IMR-90 (cell line): Measurements from ENCODE around the gene MLX. TPM values are rescaled to one million over a fixed set of nuclear protein-coding genes. Genes with fewer than 3 reads are reported as not detected.

Experiments used
- ATAC-seq: fragments of 200-7000 bp; cut with Tn5 transposase; 2 replicates; pipeline ENCODE4 v1.9.1; 2020; ENCODE audit warnings: low read depth, mild to moderate bottlenecking, moderate library complexity
- BruUV-seq: library from RNA; stranded (reverse); fragments of 400-500 nt; replicated peaks from 2 replicates; lab custom pipeline; 2021; lab: Mats Ljungman, UMichigan
- CTCF ChIA-PET: fragments of 300-600 bp; formaldehyde crosslinking; extraction: SDS; loops from one replicate; lab custom pipeline; 2021; ENCODE audit warnings: antibody characterized with exemption; lab: Yijun Ruan, JAX
- POLR2A ChIA-PET: fragments of 300-600 bp; sonication (Branson Sonifier 250); formaldehyde crosslinking; loops from one replicate; lab custom pipeline; 2022; ENCODE audit warnings: antibody characterized with exemption; ENCODE audit not compliant: unreplicated experiment; lab: Charles Lee
- DNase-seq: peaks from one replicate; pipeline ENCODE4 v3.0.0; 2013
- H2AFZ ChIP-seq: replicated peaks from 2 replicates; pipeline ENCODE3; 2013; ENCODE audit warnings: low read length, mild to moderate bottlenecking; ENCODE audit not compliant: poor library complexity
- H2AK5ac ChIP-seq: 2 replicates; pipeline ENCODE4 v1.6.1; 2013; ENCODE audit warnings: low read depth, low read length, inconsistent platforms
- H2AK9ac ChIP-seq: replicated peaks from 2 replicates; pipeline ENCODE3; 2013; ENCODE audit warnings: mild to moderate bottlenecking, low read depth, low read length, moderate library complexity; ENCODE audit not compliant: poor library complexity
- H2BK120ac ChIP-seq: 2 replicates; pipeline ENCODE4 v1.6.1; 2013; ENCODE audit warnings: low read depth, low read length, inconsistent platforms
- H2BK15ac ChIP-seq: 3 replicates; pipeline ENCODE4 v1.6.1; 2013; ENCODE audit warnings: low read depth, low read length, inconsistent platforms
- H2BK20ac ChIP-seq: 2 replicates; pipeline ENCODE4 v1.6.1; 2013; ENCODE audit warnings: low read depth, mild to moderate bottlenecking, inconsistent platforms, low read length, moderate library complexity
- H2BK5ac ChIP-seq: 2 replicates; pipeline ENCODE4 v1.6.1; 2013; ENCODE audit warnings: mild to moderate bottlenecking, low read depth, low read length, inconsistent platforms; ENCODE audit not compliant: poor library complexity, severe bottlenecking
- H3K14ac ChIP-seq: replicated peaks from 2 replicates; pipeline ENCODE4 v1.6.1; 2013; ENCODE audit warnings: low read depth, low read length, inconsistent platforms
- H3K18ac ChIP-seq: 2 replicates; pipeline ENCODE4 v1.6.1; 2013; ENCODE audit warnings: low read depth, low read length, control low read depth
- H3K23ac ChIP-seq: 2 replicates; pipeline ENCODE4 v1.6.1; 2013; ENCODE audit warnings: low read depth, low read length, inconsistent platforms
- H3K27ac ChIP-seq: 2 replicates; pipeline ENCODE4 v1.5.1; 2013; ENCODE audit warnings: mild to moderate bottlenecking, control low read depth, low read length; ENCODE audit not compliant: insufficient read depth
- H3K27me3 ChIP-seq: 2 replicates; pipeline ENCODE4 v1.6.1; 2013; ENCODE audit warnings: low read length; ENCODE audit not compliant: control insufficient read depth, insufficient read depth
- H3K36me3 ChIP-seq: 2 replicates; pipeline ENCODE4 v1.6.1; 2013; ENCODE audit warnings: low read length, mixed read lengths; ENCODE audit not compliant: control insufficient read depth, insufficient read depth
- H3K4ac ChIP-seq: 2 replicates; pipeline ENCODE4 v1.6.1; 2013; ENCODE audit warnings: low read depth, low read length, inconsistent platforms
- H3K4me1 ChIP-seq: 2 replicates; pipeline ENCODE4 v1.6.1; 2013; ENCODE audit warnings: low read length, mixed read lengths; ENCODE audit not compliant: control insufficient read depth, insufficient read depth
- H3K4me2 ChIP-seq: 2 replicates; pipeline ENCODE4 v1.6.1; 2013; ENCODE audit warnings: low read depth, mild to moderate bottlenecking, control low read depth, low read length, moderate library complexity
- H3K4me3 ChIP-seq: 2 replicates; pipeline ENCODE4 v1.5.1; 2013; ENCODE audit warnings: low read depth, mild to moderate bottlenecking, control low read depth, low read length, moderate library complexity; ENCODE audit not compliant: insufficient read depth
- H3K56ac ChIP-seq: 2 replicates; pipeline ENCODE4 v1.6.1; 2013; ENCODE audit warnings: low read length, inconsistent platforms; ENCODE audit not compliant: insufficient read depth; ENCODE audit errors: extremely low read depth
- H3K79me1 ChIP-seq, 2 experiments: 2 replicates each; pipeline ENCODE4 v1.6.1; 2013; ENCODE audit warnings: low read length in 2 of 2, inconsistent platforms in 1 of 2, low read depth in 1 of 2
- H3K9ac ChIP-seq: 2 replicates; pipeline ENCODE4 v1.6.1; 2013; ENCODE audit warnings: low read depth, low read length, control low read depth
- H3K9me1 ChIP-seq: 2 replicates; pipeline ENCODE4 v1.6.1; 2013; ENCODE audit warnings: low read length, inconsistent platforms; ENCODE audit not compliant: insufficient read depth
- H3K9me3 ChIP-seq: 2 replicates; pipeline ENCODE4 v1.6.1; 2013; ENCODE audit warnings: low read length; ENCODE audit not compliant: control insufficient read depth, insufficient read depth
- H4K20me1 ChIP-seq: 2 replicates; pipeline ENCODE4 v1.6.1; 2013; ENCODE audit warnings: low read length, inconsistent platforms; ENCODE audit not compliant: insufficient read depth
- H4K5ac ChIP-seq: 2 replicates; pipeline ENCODE4 v1.6.1; 2013; ENCODE audit warnings: mild to moderate bottlenecking, low read depth, low read length, control low read depth
- H4K8ac ChIP-seq, 2 experiments: 2 replicates each; pipeline ENCODE4 v1.6.1; 2013; ENCODE audit warnings: low read depth in 2 of 2, low read length in 2 of 2, control low read depth in 1 of 2, inconsistent platforms in 1 of 2
- H4K91ac ChIP-seq: 2 replicates; pipeline ENCODE4 v1.6.1; 2013; ENCODE audit warnings: low read depth, low read length, inconsistent platforms; ENCODE audit not compliant: insufficient read depth
- BHLHE40 ChIP-seq: fragments of 150-350 bp; IDR thresholded peaks from 2 replicates; pipeline ENCODE4 v1.6.1; 2016; ENCODE audit warnings: mild to moderate bottlenecking, low read depth, low read length
- CEBPB ChIP-seq: IDR thresholded peaks from 2 replicates; pipeline ENCODE4 v1.6.1; 2012; ENCODE audit warnings: low read depth, low read length, improper control_type of control experiment
- CHD1 ChIP-seq: IDR thresholded peaks from 2 replicates; pipeline ENCODE4 v1.6.1; 2012; ENCODE audit warnings: low read depth, low read length, improper control_type of control experiment
- CTCF ChIP-seq: conservative IDR thresholded peaks from 2 replicates; pipeline ENCODE4 v1.5.1; 2012; ENCODE audit warnings: mild to moderate bottlenecking, low read depth, low read length, improper control_type of control experiment
- FOS ChIP-seq: fragments of 150-350 bp; IDR thresholded peaks from 2 replicates; pipeline ENCODE4 v1.6.1; 2016; ENCODE audit warnings: low read depth, low read length
- MAFK ChIP-seq: IDR thresholded peaks from 2 replicates; pipeline ENCODE4 v1.6.1; 2012; ENCODE audit warnings: low read depth, low read length, improper control_type of control experiment
- MAZ ChIP-seq: IDR thresholded peaks from 2 replicates; pipeline ENCODE4 v1.6.1; 2012; ENCODE audit warnings: low read depth, mild to moderate bottlenecking, low read length, improper control_type of control experiment, moderate library complexity, borderline replicate concordance
- MXI1 ChIP-seq: IDR thresholded peaks from 2 replicates; pipeline ENCODE4 v1.6.1; 2012; ENCODE audit warnings: low read depth, mild to moderate bottlenecking, low read length, moderate library complexity, borderline replicate concordance
- NFE2L2 ChIP-seq: fragments of 150-350 bp; IDR thresholded peaks from 2 replicates; pipeline ENCODE4 v1.6.1; 2016; ENCODE audit warnings: low read depth, mild to moderate bottlenecking, low read length
- POLR2A ChIP-seq: IDR thresholded peaks from 2 replicates; pipeline ENCODE4 v1.6.1; 2012; ENCODE audit warnings: mild to moderate bottlenecking, low read depth, low read length
- RAD21 ChIP-seq: IDR thresholded peaks from 2 replicates; pipeline ENCODE4 v1.6.1; 2012; ENCODE audit warnings: low read length, improper control_type of control experiment
- RFX5 ChIP-seq: IDR thresholded peaks from 2 replicates; pipeline ENCODE4 v1.8.0; 2012; ENCODE audit warnings: low read depth, mild to moderate bottlenecking, low read length, moderate library complexity
- SMC3 ChIP-seq: fragments of 150-350 bp; IDR thresholded peaks from 2 replicates; pipeline ENCODE4 v1.6.1; 2016; ENCODE audit warnings: low read depth, mild to moderate bottlenecking, antibody characterized with exemption, low read length, moderate library complexity
- WGBS, 2 experiments: methylation state at CpG; one replicate each; pipeline versions ENCODE4 v1.1.5 to v1.1.7; 2013; ENCODE audit warnings: missing lambda C conversion rate in 2 of 2; ENCODE audit not compliant: insufficient read length in 1 of 2; ENCODE audit errors: extremely low coverage in 2 of 2; 5-methylcytosine and 5-hydroxymethylcytosine counted together
- dilution Hi-C: fragments of 300-500 bp; cut with HindIII; formaldehyde crosslinking; loops from one replicate; pipeline ENCODE4 v1.14.3; 2018; ENCODE audit warnings: low sequenced_read_pairs; ENCODE audit not compliant: unreplicated experiment
- in situ Hi-C: fragments of 300-500 bp; cut with MboI; formaldehyde crosslinking; loops from 3 replicates; pipeline ENCODE4 v1.14.3; 2019; ENCODE audit warnings: low sequenced_read_pairs, inconsistent platforms, mixed read lengths
- intact Hi-C: fragments of 100-400 bp; cut with micrococcal nuclease; formaldehyde crosslinking; loops from 2 replicates; pipeline ENCODE4 v1.10.0; 2022
- polyA plus RNA-seq, 3 experiments: library from polyadenylated mRNA; depleted of rRNA; stranded (reverse); fragments of >200 nt; gene quantifications; 2 replicates each; pipeline ENCODE4 v1.2.3, GENCODE V29; 2012; ENCODE audit warnings: low replicate concordance in 1 of 3
- total RNA-seq: library from RNA; depleted of rRNA; stranded (reverse); fragments of >200 nt; gene quantifications from 2 replicates; pipeline ENCODE4 v1.2.3, GENCODE V29; 2012
- TF ChIP-seq, protein P1 (sequence below): fragments of 150-350 bp; IDR thresholded peaks from 2 replicates; pipeline ENCODE4 v1.6.1; 2016; ENCODE audit warnings: low read depth, mild to moderate bottlenecking, low read length, moderate library complexity, borderline replicate concordance
- TF ChIP-seq, protein P2 (sequence below): fragments of 150-350 bp; IDR thresholded peaks from 2 replicates; pipeline ENCODE4 v1.6.1; 2017; ENCODE audit warnings: mild to moderate bottlenecking, antibody characterized with exemption, low read length, low read depth

Gene MLX
- total and polyA plus RNA-seq, 2 of the 4 experiments (the other 2 are of a cell fraction): 37.8 to 45.6 TPM

DNA sequence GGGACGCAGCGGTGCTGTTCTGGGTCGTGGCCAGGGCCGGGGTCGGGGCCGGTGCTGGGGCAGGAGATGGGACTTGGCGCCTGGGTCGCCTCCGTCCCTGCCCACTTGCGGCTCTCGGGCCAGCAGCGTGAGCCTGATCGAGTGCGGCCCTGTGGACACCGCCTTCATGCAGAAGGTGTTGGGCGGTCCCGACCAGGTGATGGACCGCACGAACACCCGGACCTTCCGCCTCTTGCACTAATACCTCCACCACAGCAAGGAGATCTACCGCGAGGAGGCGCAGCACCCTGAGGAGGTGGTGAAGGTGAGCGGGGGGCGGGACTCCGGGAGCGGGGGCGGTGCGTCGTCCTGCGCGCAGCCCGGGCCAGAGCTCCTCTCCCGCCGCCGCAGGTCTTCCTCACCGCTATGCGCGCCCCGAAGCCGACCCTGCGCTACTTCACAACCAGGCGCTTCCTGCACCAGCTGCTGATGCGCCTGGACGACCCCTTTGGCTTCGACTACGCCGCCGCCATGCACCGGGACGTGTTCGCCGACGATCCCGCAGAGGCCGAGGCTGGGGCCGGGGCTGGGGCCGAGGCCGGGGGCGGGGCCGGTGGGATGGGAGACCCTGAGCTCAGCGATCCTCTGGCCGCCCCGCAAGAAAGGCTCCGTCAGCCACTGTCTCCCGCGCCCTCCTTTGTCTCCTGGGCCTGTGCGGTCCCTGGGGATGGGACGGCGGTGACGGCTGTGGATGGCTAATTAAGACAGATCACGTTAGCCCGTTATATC, 18.6 kb upstream of the MLX start:
- no peak overlapping the region for H3K4ac ChIP-seq
- TF ChIP-seq MXI1 (no peak), CEBPB (no peak), NFE2L2 (no peak), SMC3 (no peak), MAZ (no peak), CTCF (no peak), POLR2A (no peak), MAFK (no peak), RAD21 (no peak), CHD1 (no peak), RFX5 (no peak), FOS (no peak), BHLHE40 (no peak)
- TF ChIP-seq, protein P1, sequence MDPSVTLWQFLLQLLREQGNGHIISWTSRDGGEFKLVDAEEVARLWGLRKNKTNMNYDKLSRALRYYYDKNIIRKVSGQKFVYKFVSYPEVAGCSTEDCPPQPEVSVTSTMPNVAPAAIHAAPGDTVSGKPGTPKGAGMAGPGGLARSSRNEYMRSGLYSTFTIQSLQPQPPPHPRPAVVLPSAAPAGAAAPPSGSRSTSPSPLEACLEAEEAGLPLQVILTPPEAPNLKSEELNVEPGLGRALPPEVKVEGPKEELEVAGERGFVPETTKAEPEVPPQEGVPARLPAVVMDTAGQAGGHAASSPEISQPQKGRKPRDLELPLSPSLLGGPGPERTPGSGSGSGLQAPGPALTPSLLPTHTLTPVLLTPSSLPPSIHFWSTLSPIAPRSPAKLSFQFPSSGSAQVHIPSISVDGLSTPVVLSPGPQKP: no peak
- TF ChIP-seq, protein P2, sequence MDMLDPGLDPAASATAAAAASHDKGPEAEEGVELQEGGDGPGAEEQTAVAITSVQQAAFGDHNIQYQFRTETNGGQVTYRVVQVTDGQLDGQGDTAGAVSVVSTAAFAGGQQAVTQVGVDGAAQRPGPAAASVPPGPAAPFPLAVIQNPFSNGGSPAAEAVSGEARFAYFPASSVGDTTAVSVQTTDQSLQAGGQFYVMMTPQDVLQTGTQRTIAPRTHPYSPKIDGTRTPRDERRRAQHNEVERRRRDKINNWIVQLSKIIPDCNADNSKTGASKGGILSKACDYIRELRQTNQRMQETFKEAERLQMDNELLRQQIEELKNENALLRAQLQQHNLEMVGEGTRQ: no peak
- POLR2A ChIA-PET: no interaction called here
- H2AK5ac ChIP-seq: no peak overlapping the region
- H3K36me3 ChIP-seq: peaks cover 21% of the 10 kb centered on the region; the same call in 1 of the 2 replicates
- H4K8ac ChIP-seq: no peak overlapping the region
- H2BK20ac ChIP-seq: no peak overlapping the region
- no peaks in the 10 kb centered on the region for H3K9me3 ChIP-seq
- no peak overlapping the region for H3K23ac ChIP-seq
- in situ Hi-C loops: no loop called here
- peaks cover 3 to 37% of the 10 kb centered on the region in 2 experiments for H3K79me1 ChIP-seq
- H3K9ac ChIP-seq: no peak overlapping the region
- CTCF ChIA-PET: no interaction called here
- no TSS peak for BruUV-seq
- no peak overlapping the region for H2BK15ac ChIP-seq
- H3K27ac ChIP-seq: no peak overlapping the region
- no peak overlapping the region for H2BK5ac ChIP-seq
- no peak overlapping the region for H2BK120ac ChIP-seq
- WGBS, 2 experiments: 43% methylated on average over 32 of the region's 74 CpGs; no CpG with 5 or more reads in 1 of the 2 experiments
- intact Hi-C loops: no loop called here
- no peak overlapping the region for H3K4me3 ChIP-seq
- H3K56ac ChIP-seq: no peak overlapping the region
- peaks cover 3% of the 10 kb centered on the region; the same call in 1 of the 2 replicates for H3K4me1 ChIP-seq
- H4K5ac ChIP-seq: no peak overlapping the region
- H2AFZ ChIP-seq: peak overlapping the region; percentile 58
- DNase-seq: no peak
- H4K20me1 ChIP-seq: no peaks in the 10 kb centered on the region; the same call in 1 of the 2 replicates
- no peak overlapping the region for H3K18ac ChIP-seq
- H2AK9ac ChIP-seq: peak overlapping the region; percentile 85
- H3K14ac ChIP-seq: no peak overlapping the region
- H3K27me3 ChIP-seq: no peaks in the 10 kb centered on the region
- no peak for ATAC-seq
- H3K4me2 ChIP-seq: no peak overlapping the region
- no peak overlapping the region for H4K91ac ChIP-seq
- peaks cover 4% of the 10 kb centered on the region; the same call in 1 of the 2 replicates for H3K9me1 ChIP-seq
- dilution Hi-C loops: no loop called here
